GM23338 (cell line): ENCODE measurements around the gene POLR3K.

Source experiments
- CREB1 ChIP-seq: fragments of 250-450 bp; sonication (Bioruptor Pico); IDR thresholded peaks from 2 replicates; pipeline ENCODE4 v1.5.0; 2020; ENCODE audit warnings: low read depth, mild to moderate bottlenecking, moderate library complexity
- EZH2 ChIP-seq: fragments of 200-600 bp; sonication (generic); IDR thresholded peaks from one replicate; pipeline ENCODE4 v1.8.0; 2017; ENCODE audit warnings: antibody characterized with exemption, mild to moderate bottlenecking, low read depth; ENCODE audit not compliant: unreplicated experiment
- EZH2phosphoT487 ChIP-seq: fragments of 200-600 bp; sonication (generic); IDR thresholded peaks from one replicate; pipeline ENCODE4 v1.8.1; 2018; ENCODE audit warnings: antibody characterized with exemption; ENCODE audit not compliant: unreplicated experiment
- JUNB ChIP-seq: IDR thresholded peaks from one replicate; pipeline ENCODE4 v1.6.1; 2016; ENCODE audit warnings: antibody characterized with exemption; ENCODE audit not compliant: unreplicated experiment
- POLR2AphosphoS5 ChIP-seq: IDR thresholded peaks from 2 replicates; pipeline ENCODE4 v1.6.1; 2016; ENCODE audit warnings: antibody characterized with exemption, low read depth
- REST ChIP-seq: IDR thresholded peaks from one replicate; pipeline ENCODE4 v1.6.1; 2018; ENCODE audit warnings: antibody characterized with exemption; ENCODE audit not compliant: unreplicated experiment
- STAT1 ChIP-seq: IDR thresholded peaks from one replicate; pipeline ENCODE4 v1.6.1; 2016; ENCODE audit warnings: antibody characterized with exemption; ENCODE audit not compliant: unreplicated experiment
- ZNF114 ChIP-seq: fragments of 250-450 bp; sonication (Bioruptor Pico); IDR thresholded peaks from 2 replicates; pipeline ENCODE4 v1.5.0; 2020; ENCODE audit warnings: mild to moderate bottlenecking, moderate library complexity
- ZNF462 ChIP-seq: fragments of 250-450 bp; sonication (Bioruptor Pico); IDR thresholded peaks from 2 replicates; pipeline ENCODE4 v1.5.0; 2020; ENCODE audit warnings: mild to moderate bottlenecking, moderate library complexity
- TF ChIP-seq, protein P1 (sequence below), 2 experiments: fragments of 200-600 bp in 1 of 2; sonication (generic) in 1 of 2; conservative IDR thresholded peaks; 2 replicates each; pipeline versions ENCODE4 v1.5.1 to v1.6.1; 2016 to 2017; ENCODE audit warnings: antibody characterized with exemption in 2 of 2, low read depth in 2 of 2, mild to moderate bottlenecking in 2 of 2, moderate library complexity in 1 of 2

DNA sequence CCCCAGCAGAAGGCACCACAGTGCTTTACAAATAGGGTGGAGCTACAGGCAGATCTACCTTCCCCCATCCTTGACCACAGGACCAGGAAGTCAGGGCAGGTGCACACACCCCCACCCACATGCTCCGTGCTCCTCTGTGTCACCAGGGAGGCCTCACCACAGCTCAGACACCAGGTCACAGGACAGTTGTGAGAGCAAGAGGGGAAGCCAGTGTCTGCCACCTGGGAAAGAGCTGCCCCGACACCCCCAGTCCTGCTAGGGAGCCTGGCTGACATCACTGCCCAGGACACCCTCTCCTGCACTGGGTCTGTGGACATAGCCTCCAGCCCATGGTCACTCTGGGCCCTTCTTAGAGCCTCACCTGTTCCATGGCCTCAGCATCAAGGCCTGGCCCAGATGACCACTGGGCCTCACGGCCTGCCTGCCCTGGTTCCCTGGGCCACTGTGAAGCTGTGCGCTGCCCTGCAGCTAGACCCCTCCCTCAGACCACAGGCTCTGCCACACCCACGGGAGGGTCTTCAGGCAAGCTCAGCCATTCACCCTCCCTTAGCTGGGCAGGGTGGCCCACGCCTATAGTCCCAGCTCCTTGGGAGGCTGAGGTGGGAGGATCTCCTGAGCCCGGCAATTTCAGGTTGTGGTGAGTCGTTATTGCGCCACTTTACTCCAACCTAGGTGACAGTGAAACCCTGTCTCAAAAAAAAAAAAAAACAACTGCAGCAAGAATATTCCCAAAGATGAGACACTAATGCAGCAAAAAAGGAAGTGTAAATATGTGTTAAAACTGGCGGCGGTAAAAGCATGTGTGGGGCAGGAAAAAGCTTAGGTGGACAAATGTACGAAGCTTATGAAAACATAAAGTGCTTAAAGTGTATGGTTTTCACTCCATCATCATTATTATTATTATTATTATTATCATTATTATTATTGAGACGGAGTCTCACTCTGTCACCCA, 14.2 kb downstream of the POLR3K start:
- TF ChIP-seq, protein P1, sequence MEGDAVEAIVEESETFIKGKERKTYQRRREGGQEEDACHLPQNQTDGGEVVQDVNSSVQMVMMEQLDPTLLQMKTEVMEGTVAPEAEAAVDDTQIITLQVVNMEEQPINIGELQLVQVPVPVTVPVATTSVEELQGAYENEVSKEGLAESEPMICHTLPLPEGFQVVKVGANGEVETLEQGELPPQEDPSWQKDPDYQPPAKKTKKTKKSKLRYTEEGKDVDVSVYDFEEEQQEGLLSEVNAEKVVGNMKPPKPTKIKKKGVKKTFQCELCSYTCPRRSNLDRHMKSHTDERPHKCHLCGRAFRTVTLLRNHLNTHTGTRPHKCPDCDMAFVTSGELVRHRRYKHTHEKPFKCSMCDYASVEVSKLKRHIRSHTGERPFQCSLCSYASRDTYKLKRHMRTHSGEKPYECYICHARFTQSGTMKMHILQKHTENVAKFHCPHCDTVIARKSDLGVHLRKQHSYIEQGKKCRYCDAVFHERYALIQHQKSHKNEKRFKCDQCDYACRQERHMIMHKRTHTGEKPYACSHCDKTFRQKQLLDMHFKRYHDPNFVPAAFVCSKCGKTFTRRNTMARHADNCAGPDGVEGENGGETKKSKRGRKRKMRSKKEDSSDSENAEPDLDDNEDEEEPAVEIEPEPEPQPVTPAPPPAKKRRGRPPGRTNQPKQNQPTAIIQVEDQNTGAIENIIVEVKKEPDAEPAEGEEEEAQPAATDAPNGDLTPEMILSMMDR (conservative IDR thresholded peaks at IDR 0.05; ENCODE audit: low read depth in 2 of 2) = no peak
- no peak for TF ChIP-seq EZH2phosphoT487
- no peak for TF ChIP-seq POLR2AphosphoS5
- TF ChIP-seq JUNB = no peak
- no peak for TF ChIP-seq REST
- no peak for TF ChIP-seq EZH2
- no peak for TF ChIP-seq ZNF114 (CRISPR knock-in tag)
- no peak for TF ChIP-seq ZNF462 (CRISPR knock-in tag)
- TF ChIP-seq CREB1 (CRISPR knock-in tag) = no peak
- TF ChIP-seq STAT1 = no peak
